NCI-H460 (cell line): ENCODE data around the gene SRCIN1. TPM values are rescaled to one million over a fixed set of nuclear protein-coding genes. Genes with fewer than 3 reads are reported as not detected.
"Not testable (repeated sequence)": the region's sequence is repeated elsewhere in the genome, so short reads cannot be mapped to it uniquely, and the experiment has no call there.

Experiments used
- DNase-seq: peaks from one replicate; pipeline ENCODE4 v3.0.0-alpha.2; 2016; ENCODE audit warnings: low read depth; ENCODE audit errors: extremely low read depth
- total RNA-seq: library from RNA; depleted of rRNA; stranded (reverse); fragments of >200 nt; shearing (Covaris generic); gene quantifications from 2 replicates; pipeline ENCODE4 v1.2.3, GENCODE V29; 2014

The SRCIN1 gene
- total RNA-seq, 1 experiment from 2014 or later = 3.0 TPM

GRCh38 chr17:38551121-38551520 is 54.6 kb downstream of the SRCIN1 start:
- DNase-seq = no peak

- no peak for DNase-seq
These were observed 55.1 kb downstream of the SRCIN1 start for GRCh38 chr17:38550661-38551060.

DNA sequence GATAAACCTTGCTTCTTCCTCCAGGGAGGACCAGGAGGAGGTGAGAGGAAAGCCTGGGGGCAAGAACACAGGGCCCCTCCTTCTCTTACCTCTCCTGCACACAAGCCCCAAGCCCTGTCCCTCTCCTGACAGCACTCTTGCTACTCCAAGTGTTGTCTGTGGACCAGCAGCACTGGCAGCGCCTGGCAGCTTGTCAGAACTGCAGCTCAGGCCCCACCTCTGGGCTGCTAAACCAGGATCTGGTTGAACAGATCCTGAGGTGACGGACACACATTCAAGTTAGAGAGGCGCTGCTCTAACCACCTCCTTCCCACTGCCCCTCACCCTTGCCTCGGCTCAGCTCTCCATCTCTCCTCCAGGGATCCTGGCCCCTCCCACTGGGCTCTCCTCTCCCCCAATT is 56.5 kb downstream of the SRCIN1 start:
- DNase-seq = no peak

DNA sequence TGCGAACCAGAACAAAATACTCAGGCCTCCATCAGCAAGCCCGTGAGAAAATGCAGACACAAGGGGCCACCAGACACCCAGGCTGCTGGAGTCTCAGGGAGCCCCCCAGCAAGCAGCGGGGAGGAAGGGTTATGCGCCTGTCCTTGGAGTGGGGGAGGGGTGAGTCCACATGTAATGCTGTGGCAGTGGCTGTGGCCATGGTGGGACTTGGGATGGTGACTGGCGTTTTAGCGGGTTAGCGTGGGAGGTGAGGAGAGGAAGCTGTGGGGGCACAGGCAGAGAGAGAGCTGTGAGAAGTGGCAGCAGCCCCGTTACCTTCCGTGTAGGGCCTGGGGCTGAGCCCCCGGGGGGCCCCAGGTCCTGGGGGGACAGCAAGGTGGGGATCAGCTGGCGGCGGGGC is 58.3 kb downstream of the SRCIN1 start:
- no peak for DNase-seq

DNA sequence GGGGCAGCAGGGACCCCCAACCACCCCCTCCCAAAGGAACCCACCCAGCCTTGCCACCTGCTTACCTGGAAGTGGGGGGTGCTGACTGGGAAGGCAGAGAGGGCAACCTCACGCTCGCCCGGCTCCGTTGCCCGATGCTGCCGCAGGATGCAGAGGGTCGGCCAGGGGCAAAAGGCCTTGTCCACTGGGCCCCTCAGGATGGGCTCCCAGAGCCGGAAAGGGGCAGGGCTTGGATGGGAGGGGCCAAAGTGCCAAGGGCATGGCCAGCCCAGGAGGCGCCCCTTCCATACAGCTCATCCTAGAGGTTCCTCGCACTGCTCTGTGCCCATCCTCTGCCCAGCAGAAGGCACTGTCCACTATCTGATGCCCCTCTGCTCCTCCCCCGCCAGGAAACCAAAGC is 59.4 kb downstream of the SRCIN1 start:
- DNase-seq = no peak

GRCh38 chr17:38545531-38546225 is 60.1 kb downstream of the SRCIN1 start:
- DNase-seq = no peak

DNA sequence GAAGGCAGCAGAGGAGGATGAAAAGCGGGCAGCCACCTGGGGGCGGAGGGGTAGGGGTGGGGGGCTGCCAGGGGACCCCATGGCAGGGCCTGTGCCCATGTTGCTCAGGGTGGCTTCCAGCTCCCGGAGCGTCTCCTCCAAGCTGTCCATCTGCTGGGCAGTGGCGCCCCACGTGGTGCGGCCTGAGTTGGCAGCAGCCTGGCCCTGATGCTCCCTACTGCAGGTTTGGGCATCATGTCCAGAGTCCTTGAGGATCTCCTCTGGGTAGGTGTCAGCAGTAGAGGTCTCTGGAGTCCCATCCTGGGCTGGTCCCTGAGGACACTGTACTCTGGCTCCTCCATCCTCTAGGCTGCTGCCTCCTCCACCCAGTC is 60.9 kb downstream of the SRCIN1 start:
- DNase-seq = no peak

GRCh38 chr17:38544175-38544838 is 61.4 kb downstream of the SRCIN1 start:
- no peak for DNase-seq

- no peak for DNase-seq
These were observed 62.2 kb downstream of the SRCIN1 start for GRCh38 chr17:38543403-38544174.

DNA sequence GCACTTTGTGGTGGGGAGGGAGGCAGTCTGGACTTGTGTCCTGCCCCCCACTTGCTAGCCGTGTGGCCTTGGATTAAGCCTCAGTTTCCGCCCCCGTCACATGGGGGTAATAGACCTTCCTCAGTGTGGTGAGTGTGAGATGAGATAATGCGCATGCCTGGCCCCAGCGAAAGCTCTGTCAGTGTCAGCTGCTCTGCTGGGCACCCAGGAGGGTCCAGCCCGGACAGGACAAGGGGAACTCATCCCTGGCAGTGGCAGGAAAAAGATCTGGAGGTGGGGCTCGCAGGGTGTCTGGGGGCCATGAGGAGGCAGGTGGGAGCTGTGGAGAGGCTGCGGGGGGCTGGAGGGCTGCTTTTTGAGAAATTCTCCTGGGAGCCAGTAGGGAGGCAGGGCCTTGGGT is 63.5 kb downstream of the SRCIN1 start:
- DNase-seq = no peak

- DNase-seq = no peak
These were observed 64.5 kb downstream of the SRCIN1 start for GRCh38 chr17:38541281-38541680.

DNA sequence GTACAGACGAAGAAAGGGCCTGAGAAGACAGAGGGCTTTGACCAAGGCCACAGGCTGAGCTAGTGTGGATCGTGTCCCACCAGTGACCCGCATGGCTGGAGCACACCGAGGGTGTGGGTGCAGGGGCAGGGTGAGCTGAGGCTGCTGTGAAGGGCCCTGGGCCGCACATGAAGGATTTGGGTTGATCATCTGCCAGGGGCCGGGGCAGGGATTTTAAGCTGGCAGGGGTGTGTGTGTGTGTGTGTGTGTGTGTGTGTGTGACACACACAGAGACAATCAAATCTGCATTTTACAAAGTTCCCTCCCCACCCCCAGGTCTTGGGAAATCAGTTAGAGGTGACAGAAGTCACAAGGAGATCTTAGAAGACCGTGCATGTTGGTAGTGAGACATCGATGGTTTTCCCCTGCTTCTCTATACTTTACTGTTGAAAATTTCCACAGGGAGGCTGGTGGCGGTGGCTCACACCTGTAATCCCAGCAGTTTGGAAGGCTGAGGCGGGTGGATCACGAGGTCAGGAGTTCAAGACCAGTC is 65.2 kb downstream of the SRCIN1 start:
- no peak for DNase-seq

- no peak for DNase-seq
These were observed 66.4 kb downstream of the SRCIN1 start for GRCh38 chr17:38539386-38539785.

- DNase-seq = no peak
These were observed 66.8 kb downstream of the SRCIN1 start for GRCh38 chr17:38538906-38539305.

DNA sequence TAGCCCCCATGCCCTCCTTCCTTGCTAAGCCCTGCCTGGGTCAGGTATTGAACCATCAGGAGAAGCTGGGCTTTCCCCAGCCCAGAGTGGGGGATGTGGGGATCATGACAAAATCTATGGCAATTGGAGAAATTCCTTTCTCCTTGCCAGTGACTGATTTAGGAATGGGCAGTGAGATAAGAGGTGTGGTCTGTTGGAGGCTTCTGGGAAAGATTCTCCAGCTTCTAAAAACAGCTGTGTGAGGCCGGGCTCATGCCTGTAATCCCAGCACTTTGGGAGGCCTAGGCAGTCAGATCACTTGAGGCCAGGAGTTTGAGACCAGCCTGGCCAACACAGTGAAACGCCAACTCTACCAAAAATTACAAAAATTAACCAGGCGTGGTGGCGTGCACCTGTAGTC is 69.1 kb downstream of the SRCIN1 start:
- no peak for DNase-seq

- no peak for DNase-seq
These were observed 69.9 kb downstream of the SRCIN1 start for GRCh38 chr17:38535886-38536285.

- DNase-seq = no peak
These were observed 71.3 kb downstream of the SRCIN1 start for GRCh38 chr17:38534498-38534885.

- DNase-seq = no peak
These were observed 71.8 kb downstream of the SRCIN1 start for GRCh38 chr17:38533866-38534497.

- no peak for DNase-seq
These were observed 72.5 kb downstream of the SRCIN1 start for GRCh38 chr17:38533241-38533640.

- DNase-seq = no peak
These were observed 73.3 kb downstream of the SRCIN1 start for GRCh38 chr17:38532451-38532850.

DNA sequence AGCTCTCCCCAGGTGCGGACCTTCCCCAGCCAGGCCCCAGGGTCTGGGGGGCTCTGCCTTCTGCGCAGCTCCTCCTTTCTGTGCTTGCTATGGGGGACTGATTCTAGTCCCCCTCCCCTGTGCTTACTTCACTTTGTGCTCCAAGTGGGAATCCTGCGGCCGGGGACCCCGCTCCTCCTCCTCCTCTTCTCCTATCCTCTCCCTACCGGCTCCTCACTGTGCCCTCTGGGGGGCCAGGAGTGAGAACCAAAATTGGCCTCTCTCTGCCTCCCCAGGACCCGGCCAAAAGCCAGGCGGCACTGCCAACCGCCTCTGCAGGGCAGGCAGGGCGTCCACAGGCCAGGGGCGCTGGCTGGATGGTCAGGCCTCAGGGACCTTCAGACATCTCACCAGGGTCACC is 74.0 kb downstream of the SRCIN1 start:
- not testable (repeated sequence) for DNase-seq
